K562 (cell line): ENCODE results near the gene SAMD10.

ENCODE experiments used
- ATF3 ChIP-seq, 2 experiments: fragments of 450-650 bp in 1 of 2; sonication (generic) in 1 of 2; formaldehyde crosslinking in 1 of 2; IDR thresholded peaks in 1 of 2; conservative IDR thresholded peaks in 1 of 2; 2 replicates each; pipeline versions ENCODE4 v1.6.1 to v1.8.1; 2016 to 2023; ENCODE audit warnings: mild to moderate bottlenecking in 2 of 2, moderate library complexity in 2 of 2, inconsistent platforms in 1 of 2, missing genetic modification reagents in 1 of 2
- POLR2AphosphoS5 ChIP-seq: IDR thresholded peaks from 2 replicates; pipeline ENCODE4 v1.6.1; 2011; ENCODE audit warnings: mild to moderate bottlenecking, low read depth, low read length, moderate library complexity; ENCODE audit not compliant: control insufficient read depth, insufficient read depth

- TF ChIP-seq POLR2AphosphoS5 (no peak), ATF3 (IDR thresholded peaks at IDR 0.05) (no peak), ATF3 (CRISPR knock-in tag; conservative IDR thresholded peaks at IDR 0.05) (no peak)
Measured at GRCh38 chr20:63926298-63926697, 53.1 kb downstream of the SAMD10 start.
